GM19351 (cell line): ENCODE results near the gene ABHD5.
"Not testable (repeated sequence)": the region's sequence is repeated elsewhere in the genome, so short reads cannot be mapped to it uniquely, and the experiment has no call there.

Experiments used
- ATAC-seq: cut with Tn5 transposase; IDR thresholded peaks from one replicate; pipeline ENCODE4 v1.9.1; 2021; ENCODE audit warnings: mild to moderate bottlenecking, moderate library complexity; ENCODE audit not compliant: unreplicated experiment

The ABHD5 gene

GRCh38 chr3:43690400-43691119 is at the start of gene ABHD5:
Gene ABHD5, plus strand, starts transcription at chr3:43690938. Its CDS starts 55 bp downstream, at chr3:43690993.
- ATAC-seq: peak; percentile 81

GRCh38 chr3:43641306-43642114 is 49.2 kb upstream of the ABHD5 start:
- ATAC-seq: no peak

- ATAC-seq: no peak
Measured at GRCh38 chr3:43644443-43644842, 46.3 kb upstream of the ABHD5 start.

GRCh38 chr3:43647331-43648166 is 43.2 kb upstream of the ABHD5 start:
- no peak for ATAC-seq

- no peak for ATAC-seq
Measured at GRCh38 chr3:43648957-43649356, 41.8 kb upstream of the ABHD5 start.

- ATAC-seq: no peak
Measured at GRCh38 chr3:43649365-43649968, 41.3 kb upstream of the ABHD5 start.

- no peak for ATAC-seq
Measured at GRCh38 chr3:43650345-43650744, 40.4 kb upstream of the ABHD5 start.

GRCh38 chr3:43656390-43656789 is 34.3 kb upstream of the ABHD5 start:
- not testable (repeated sequence) for ATAC-seq

- ATAC-seq: no peak
Measured at GRCh38 chr3:43659250-43659880, 31.4 kb upstream of the ABHD5 start.

GRCh38 chr3:43661376-43661775 is 29.4 kb upstream of the ABHD5 start:
- not testable (repeated sequence) for ATAC-seq

GRCh38 chr3:43665011-43665410 is 25.7 kb upstream of the ABHD5 start:
- not testable (repeated sequence) for ATAC-seq

- no peak for ATAC-seq
Measured at GRCh38 chr3:43670635-43671522, 19.9 kb upstream of the ABHD5 start.

GRCh38 chr3:43674345-43675085 is 16.2 kb upstream of the ABHD5 start:
- ATAC-seq: no peak

- ATAC-seq: no peak
Measured at GRCh38 chr3:43675593-43675992, 15.1 kb upstream of the ABHD5 start.

- ATAC-seq: no peak
Measured at GRCh38 chr3:43676441-43676840, 14.3 kb upstream of the ABHD5 start.

- not testable (repeated sequence) for ATAC-seq
Measured at GRCh38 chr3:43678375-43678774, 12.4 kb upstream of the ABHD5 start.

GRCh38 chr3:43678887-43679449 is 11.8 kb upstream of the ABHD5 start:
- not testable (repeated sequence) for ATAC-seq

- ATAC-seq: not testable (repeated sequence)
Measured at GRCh38 chr3:43680857-43681256, 9.9 kb upstream of the ABHD5 start.
